ENCODE results near the gene CTTN.

CTTN gene

GRCh38 chr11:70410276-70411205, 12.2 kb downstream of the CTTN start:
- no peak for DNase-seq

DNA sequence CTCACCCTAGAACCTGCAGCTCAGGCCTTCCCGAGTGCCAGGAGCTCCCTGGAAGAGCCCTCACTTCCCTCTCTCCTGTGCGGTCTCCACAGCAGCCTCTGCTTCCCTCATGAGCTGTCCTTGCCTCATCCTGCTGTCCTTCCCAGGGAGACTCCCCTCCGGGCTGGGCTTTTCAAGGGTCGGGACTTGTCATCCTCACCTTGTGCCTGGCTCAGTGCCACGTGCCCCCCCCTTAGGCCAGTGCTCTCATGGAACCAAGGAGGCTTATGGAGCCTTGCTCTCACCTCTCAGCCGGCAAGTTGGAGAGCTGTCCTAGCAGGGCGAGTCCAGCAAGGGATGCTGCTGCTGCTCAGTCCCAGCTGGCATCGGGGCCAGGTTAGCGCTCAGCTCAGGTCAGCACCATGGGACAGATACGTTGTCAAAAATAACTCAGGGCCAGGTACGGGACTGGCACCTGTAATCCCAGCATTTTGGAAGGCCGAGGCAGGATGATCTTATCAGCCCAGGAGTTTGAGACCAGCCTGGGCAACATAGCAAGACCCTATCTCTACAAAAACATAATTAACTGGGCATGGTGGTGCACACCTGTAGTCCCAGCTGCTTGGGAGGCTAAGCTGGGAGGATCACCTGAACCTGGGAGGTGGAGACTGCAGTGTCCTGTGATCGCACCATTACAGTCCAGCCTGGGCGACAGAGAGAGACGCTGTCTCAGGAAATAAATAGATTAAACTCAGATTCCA, 13.6 kb downstream of the CTTN start:
- no peak for DNase-seq

DNA sequence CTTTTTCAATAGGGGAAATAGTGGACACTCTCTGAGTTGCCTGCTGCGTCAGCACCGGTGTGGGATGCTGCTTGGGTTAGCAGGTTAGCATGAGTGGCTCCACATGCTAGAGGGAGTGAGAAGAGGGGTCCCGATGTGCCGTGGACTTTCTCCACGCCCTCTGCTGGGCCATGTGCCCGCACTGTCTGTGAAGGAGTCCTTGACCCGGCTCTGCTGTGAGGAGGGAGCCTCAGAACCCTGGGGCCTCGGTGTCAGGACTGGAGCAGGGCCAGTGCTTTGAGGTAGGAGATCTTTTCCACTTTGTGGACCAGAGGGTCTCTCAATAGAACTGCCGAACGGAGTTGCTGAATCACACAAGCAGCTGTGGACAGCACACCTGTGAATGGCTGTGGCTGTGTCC, 14.8 kb downstream of the CTTN start:
- DNase-seq: no peak

DNA sequence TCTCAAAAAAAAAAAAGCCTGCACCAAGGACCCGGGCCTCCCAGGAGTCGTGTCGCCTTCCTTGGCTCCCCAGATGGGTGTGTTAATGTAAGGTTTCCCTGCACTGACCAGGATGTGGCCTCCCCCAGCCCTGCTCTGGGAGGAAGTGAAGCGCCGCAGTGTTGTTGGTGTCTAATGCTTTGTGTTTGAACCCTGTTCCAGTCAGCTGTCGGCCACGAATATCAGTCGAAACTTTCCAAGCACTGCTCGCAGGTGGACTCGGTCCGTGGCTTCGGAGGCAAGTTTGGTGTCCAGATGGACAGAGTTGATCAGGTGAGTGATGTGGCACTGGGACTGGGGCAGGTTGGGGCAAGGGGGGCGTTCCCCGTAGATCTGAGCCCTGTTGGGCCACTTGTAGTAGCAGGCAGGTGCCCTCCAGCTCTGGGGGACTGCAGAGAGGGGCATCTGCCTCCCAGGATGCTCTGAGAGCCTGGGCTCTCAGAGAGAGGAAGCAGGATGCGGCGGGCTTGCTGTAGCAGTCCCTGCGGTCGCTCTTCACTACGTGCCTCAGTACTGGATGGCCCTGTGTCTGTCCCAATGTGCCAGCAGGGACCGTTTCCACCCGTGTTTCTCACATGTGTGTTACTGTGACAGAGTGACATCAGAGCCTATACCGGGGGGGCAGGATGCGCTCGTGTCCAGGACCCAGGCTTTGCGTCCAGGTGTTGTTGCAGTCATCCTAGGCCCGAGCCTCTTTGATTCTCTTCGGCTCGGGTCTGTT, 16.2 kb downstream of the CTTN start:
- no peak for DNase-seq

DNA sequence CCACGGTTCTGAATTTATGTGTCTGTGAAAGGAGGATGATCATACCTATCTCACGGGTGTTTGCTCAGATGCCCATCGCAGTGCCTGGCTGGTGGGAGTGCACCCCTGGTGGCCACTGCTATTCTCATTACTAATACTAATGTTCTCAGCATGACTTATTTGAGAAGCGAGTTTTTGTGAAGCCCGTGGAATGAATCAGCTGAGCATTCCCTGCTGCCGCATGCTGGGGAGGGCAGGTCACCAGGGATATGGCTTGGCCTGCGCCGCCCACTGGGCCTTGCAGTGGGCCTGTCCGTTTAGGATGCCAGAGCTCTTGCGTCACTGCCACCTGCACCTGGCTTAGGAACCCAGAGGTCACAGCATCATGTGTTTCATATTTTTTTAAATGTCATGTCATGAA, 16.9 kb downstream of the CTTN start:
- no peak for DNase-seq

GRCh38 chr11:70415642-70416395, 17.5 kb downstream of the CTTN start:
- no peak for DNase-seq

- DNase-seq: no peak
Observed at GRCh38 chr11:70416881-70417280, 18.6 kb downstream of the CTTN start.

DNA sequence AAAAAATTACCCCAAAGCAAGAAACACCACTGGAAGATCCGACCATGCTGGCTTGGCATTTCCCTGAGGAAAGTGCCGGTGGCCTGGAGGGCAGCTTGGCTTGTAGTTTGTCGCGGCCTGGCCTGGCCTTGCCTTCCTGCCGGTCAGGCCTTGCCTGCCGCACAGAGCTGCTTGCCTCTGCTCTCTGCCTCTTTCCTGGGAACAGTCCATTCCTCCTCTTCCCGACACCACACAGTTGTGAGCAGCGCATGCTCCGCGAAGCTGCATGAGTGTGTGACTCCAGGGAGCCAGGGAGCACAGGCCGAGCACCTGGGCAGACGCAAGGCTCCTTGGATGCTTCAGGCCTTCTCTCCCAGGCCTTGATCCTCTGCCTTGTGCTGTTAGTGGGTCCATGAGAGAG, 19.8 kb downstream of the CTTN start:
- DNase-seq: no peak

- DNase-seq: no peak
Observed at GRCh38 chr11:70419307-70420007, 21.1 kb downstream of the CTTN start.

GRCh38 chr11:70420008-70420464, 21.7 kb downstream of the CTTN start:
- no peak for DNase-seq

- DNase-seq: no peak
Observed at GRCh38 chr11:70420496-70420895, 22.2 kb downstream of the CTTN start.

GRCh38 chr11:70421123-70421522, 22.8 kb downstream of the CTTN start:
- peak in 1 of 5 experiments; percentile 25 for DNase-seq

DNA sequence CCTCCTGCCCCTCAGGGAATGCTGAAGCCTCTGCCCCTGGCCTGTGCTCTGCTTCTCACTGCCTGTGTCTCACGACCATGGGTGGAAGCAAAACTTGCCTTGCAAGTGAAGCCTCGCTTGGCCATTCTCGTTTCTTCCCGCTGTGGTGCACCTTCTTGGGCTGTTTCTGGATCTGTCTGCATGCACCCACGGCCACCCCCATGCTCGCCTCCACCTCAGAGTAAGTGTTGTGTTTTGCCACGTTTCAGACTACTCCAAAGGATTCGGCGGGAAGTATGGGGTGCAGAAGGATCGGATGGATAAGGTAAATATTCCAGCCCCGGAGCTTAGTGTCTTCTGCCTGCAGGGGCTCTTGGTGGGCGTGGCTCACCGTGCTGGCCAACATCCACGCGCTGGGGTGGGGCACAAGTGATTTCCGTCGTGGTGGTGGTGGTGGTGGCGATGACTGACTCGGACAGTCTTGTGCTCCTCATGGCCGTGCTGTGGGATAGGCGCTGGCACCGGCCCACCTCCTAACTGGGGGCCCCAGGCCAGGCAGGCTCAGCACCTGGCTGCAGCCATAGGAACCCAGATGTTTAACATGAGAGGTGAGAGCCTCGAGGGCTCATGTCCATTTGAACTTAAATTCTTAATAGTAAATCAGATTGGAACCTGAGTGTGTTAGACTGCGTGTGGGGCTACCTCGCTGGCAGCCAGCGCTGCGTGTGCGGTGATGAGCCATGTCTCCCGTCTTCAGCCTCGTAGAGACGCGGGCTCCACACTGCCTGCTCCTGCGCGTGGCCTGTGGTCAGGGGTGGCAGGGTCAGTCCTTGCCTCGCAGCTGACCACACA, 24.6 kb downstream of the CTTN start:
- DNase-seq: no peak

DNA sequence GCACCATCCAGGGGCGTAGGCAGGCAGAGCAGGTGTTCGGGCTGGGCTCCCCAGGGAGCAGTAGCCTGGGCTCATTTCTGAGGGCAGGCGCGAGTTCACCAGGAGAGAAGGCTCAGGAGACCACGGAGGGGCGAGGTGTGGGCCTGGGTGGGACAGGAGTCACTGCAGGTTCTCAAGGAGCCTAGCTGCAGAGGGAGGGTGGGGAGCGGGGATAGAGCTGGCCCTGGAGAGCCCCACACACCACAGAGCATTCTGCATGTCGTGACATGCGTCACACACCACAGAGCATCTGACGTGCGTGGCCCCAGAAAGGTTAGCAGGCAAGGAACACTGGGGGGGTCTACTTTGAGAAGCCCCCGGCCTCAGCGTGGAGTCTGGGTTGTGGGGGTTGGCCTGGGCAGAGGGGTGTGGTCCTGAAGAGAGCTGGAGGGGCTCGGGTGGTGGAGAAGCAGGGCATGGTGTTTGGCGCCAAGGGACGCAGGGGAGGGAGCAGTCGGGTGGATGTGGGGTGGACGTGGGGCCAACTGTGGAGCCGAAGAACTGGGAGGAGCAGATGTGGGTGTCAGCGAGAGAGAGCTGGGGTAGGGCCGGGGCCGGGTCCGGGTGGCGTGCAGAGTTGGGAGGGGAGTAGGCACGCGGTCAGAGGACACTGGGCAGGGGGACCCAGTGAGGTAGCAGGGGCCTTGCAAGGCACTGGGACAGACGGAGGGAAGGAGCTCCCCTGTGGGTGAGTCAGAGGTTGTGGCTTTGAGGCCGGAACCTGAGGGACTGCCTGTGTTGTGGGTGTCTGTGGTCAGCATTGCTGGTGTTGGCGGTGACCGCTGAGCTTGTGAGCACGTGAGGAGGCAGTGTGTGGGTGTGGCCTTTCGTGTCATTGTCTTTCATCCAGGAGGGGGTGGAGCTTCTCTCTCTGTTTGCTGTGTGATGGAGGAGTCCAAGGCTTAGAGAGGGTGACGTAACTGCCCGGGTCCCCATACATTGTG, 25.5 kb downstream of the CTTN start:
- peak in 2 of 5 experiments; percentile 42 to 45 for DNase-seq

- DNase-seq: no peak
Observed at GRCh38 chr11:70424765-70425344, 26.5 kb downstream of the CTTN start.

- DNase-seq: no peak
Observed at GRCh38 chr11:70427436-70427835, 29.1 kb downstream of the CTTN start.

DNA sequence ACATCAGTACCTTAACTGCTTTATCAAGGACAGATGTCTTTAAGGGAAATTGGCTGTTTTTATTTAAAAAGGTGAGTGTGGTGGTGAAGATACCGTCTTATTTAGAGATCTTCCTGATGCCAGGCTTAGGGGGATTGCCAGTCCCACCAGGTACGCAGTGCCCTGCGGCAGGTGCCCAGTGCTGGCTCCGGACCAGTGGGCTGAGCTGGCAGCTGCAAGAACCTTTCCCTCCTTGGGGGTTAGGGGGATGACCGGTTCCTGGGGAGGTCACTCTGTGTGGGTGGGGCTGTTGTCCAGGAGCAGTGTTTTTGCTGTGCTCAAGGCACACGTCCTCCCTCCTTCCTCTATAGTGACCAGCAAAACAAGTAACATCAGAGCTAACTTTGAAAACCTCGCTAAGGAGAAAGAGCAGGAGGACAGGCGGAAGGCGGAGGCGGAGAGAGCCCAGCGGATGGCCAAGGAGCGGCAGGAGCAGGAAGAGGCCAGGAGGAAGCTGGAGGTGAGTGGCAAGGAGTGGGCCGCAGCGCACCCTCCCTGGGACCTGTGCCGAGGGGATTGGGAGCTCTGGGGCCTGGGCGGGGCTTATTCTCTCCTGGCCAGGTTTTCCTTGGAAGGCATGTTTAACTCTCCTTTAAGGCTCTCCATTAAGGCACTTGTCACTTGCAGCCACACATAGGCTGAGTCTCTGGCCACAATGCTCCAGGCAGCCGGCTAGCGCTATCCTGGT, 30.5 kb downstream of the CTTN start:
- no peak for DNase-seq

DNA sequence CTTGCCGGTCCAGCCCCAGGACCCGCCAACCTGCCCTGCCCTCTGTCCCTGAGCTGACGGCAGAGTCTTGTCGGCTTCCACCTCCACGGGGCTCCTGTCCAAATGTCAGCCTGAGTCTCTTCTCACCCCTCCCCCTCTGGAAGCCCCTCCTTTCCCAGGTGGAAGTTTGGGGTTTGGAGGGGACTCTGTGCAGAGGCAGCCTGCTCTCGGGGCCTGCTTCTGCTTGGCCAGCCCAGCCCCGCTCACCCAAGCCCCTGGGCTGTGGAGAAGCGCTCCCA, 31.0 kb downstream of the CTTN start:
- no peak for DNase-seq

Measured in T-helper 2 cell (primary cell).